Lower leg skin (tissue), 4 donors: Measurements from ENCODE around the gene PUDP. TPM values are rescaled to one million over a fixed set of nuclear protein-coding genes. Genes with fewer than 3 reads are reported as not detected.

Source experiments
- DNase-seq, 2 donors: peaks; one replicate each; pipeline ENCODE4 v3.0.0-alpha.2; 2019; ENCODE audit warnings: low spot score in 2 of 2
- H3K4me3 ChIP-seq: fragments of 200-600 bp; sonication (generic); 2 replicates; pipeline ENCODE4 v1.5.1; 2017; ENCODE audit warnings: mild to moderate bottlenecking, low read depth; ENCODE audit not compliant: poor library complexity, severe bottlenecking
- POLR2A ChIP-seq, 2 donors: fragments of 450-650 bp; IDR thresholded peaks; one replicate each; pipeline ENCODE4 v1.6.1; 2016 to 2017; ENCODE audit warnings: antibody characterized with exemption in 2 of 2, mild to moderate bottlenecking in 1 of 2, moderate library complexity in 1 of 2
- WGBS, 2 donors: methylation state at CpG; one replicate each; pipeline ENCODE4 v1.1.5; 2018; 5-methylcytosine and 5-hydroxymethylcytosine counted together
- intact Hi-C: fragments of 100-400 bp; cut with DNase I; formaldehyde crosslinking; loops from one replicate; pipeline ENCODE4 v1.15.0; 2023; ENCODE audit warnings: low total_unique reads
- total RNA-seq, 4 donors: library from RNA; depleted of rRNA; stranded (reverse); fragments of >200 nt; gene quantifications; one replicate each; pipeline ENCODE4 v1.1.0, GENCODE V29; 2016
- TF ChIP-seq, protein P1 (sequence below), 3 donors: fragments of 450-650 bp; IDR thresholded peaks; one replicate each; pipeline ENCODE4 v1.5.1; 2016; ENCODE audit warnings: antibody characterized with exemption in 3 of 3, mild to moderate bottlenecking in 3 of 3, moderate library complexity in 2 of 3

Gene PUDP
- total RNA-seq, 4 donors from 2014 or later = 5.7 to 10.7 (median 7.9) TPM

DNA sequence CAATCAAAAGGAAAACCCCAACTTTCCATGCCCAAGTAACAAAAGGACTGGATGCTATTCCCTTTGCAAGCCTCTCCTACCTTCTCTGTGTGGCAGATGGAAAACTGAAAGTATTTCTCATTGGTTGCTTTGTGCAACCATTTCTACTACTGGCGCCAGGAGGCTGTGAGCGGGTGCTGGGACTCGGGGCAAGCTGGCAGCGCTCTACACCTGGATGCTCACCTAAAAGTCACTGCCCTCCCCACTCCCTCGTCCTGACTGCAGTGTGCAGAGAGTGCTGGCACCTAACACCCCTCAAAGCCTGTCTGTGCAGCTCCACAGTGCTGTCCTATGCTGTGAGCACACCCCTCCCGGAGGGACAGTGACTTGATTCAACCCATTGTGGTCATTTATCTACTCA lies 54.6 kb downstream of the PUDP start:
- no peak overlapping the region for H3K4me3 ChIP-seq
- intact Hi-C loops = no loop called here
- 97% methylated on average over 6 of the region's 6 CpGs; no CpG with 5 or more reads in 1 of the 2 donors for WGBS, 2 donors
- no peak for DNase-seq
- no peak for TF ChIP-seq POLR2A (IDR thresholded peaks at IDR 0.05)
- TF ChIP-seq, protein P1, sequence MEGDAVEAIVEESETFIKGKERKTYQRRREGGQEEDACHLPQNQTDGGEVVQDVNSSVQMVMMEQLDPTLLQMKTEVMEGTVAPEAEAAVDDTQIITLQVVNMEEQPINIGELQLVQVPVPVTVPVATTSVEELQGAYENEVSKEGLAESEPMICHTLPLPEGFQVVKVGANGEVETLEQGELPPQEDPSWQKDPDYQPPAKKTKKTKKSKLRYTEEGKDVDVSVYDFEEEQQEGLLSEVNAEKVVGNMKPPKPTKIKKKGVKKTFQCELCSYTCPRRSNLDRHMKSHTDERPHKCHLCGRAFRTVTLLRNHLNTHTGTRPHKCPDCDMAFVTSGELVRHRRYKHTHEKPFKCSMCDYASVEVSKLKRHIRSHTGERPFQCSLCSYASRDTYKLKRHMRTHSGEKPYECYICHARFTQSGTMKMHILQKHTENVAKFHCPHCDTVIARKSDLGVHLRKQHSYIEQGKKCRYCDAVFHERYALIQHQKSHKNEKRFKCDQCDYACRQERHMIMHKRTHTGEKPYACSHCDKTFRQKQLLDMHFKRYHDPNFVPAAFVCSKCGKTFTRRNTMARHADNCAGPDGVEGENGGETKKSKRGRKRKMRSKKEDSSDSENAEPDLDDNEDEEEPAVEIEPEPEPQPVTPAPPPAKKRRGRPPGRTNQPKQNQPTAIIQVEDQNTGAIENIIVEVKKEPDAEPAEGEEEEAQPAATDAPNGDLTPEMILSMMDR (IDR thresholded peaks at IDR 0.05) = no peak

GRCh38 chrX:7092543-7092942 lies 55.4 kb downstream of the PUDP start:
- intact Hi-C loops = no loop called here
- H3K4me3 ChIP-seq = no peak overlapping the region
- TF ChIP-seq, protein P1 (IDR thresholded peaks at IDR 0.05) = no peak
- no peak for TF ChIP-seq POLR2A (IDR thresholded peaks at IDR 0.05)
- WGBS, 2 donors = 97 to 100% methylated on average over 4 of the region's 4 CpGs
- no peak for DNase-seq

DNA sequence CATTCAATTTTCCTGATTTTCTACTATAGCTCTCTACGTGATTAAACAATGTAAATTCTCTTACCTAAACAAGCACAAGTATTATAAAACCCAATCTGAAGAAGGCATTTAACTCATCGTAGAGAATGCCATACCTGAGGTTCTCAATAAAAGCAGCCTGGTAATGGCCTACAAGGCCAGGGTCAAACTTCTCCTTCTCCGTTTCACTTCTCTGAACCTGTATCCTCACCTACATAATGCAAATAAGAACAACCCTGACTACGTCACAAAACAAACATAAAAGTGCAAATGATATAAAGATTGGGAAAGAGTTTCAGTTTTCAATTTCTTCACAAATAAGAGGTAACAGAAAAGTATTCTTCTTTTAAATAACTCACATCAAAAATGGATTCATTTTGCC lies 56.0 kb downstream of the PUDP start:
- no peak for DNase-seq
- intact Hi-C loops = no loop called here
- H3K4me3 ChIP-seq = no peak overlapping the region
- whole genome bisulfite sequencing, 2 donors = 89 to 96% methylated on average over 4 of the region's 4 CpGs
- no peak for TF ChIP-seq POLR2A (IDR thresholded peaks at IDR 0.05)
- TF ChIP-seq, protein P1 (IDR thresholded peaks at IDR 0.05) = no peak

DNA sequence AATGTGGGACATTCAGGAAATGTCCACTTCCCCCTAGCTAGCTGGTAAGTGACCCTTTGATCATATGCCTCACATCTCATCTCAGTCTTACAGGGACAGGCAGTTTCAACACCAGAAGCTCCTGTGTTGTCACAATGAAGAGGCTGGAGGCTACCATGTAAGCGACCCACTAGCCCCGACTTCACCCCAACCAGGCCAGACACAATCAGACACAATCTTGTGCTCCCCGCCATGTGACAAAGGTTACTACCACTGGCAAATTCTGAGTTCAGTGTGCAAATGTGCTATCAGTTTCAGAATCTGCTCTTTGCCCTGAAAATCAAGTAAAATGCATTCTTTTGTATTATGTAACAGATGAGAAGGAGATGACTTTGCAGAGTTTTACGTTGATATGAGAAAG lies 57.3 kb downstream of the PUDP start:
- TF ChIP-seq, protein P1 (IDR thresholded peaks at IDR 0.05) = no peak
- no peak for TF ChIP-seq POLR2A (IDR thresholded peaks at IDR 0.05)
- no peak overlapping the region for H3K4me3 ChIP-seq
- no peak for DNase-seq
- intact Hi-C loops = no loop called here
- WGBS, 2 donors = 75 to 87% methylated on average over 2 to 4 of the region's 4 CpGs

DNA sequence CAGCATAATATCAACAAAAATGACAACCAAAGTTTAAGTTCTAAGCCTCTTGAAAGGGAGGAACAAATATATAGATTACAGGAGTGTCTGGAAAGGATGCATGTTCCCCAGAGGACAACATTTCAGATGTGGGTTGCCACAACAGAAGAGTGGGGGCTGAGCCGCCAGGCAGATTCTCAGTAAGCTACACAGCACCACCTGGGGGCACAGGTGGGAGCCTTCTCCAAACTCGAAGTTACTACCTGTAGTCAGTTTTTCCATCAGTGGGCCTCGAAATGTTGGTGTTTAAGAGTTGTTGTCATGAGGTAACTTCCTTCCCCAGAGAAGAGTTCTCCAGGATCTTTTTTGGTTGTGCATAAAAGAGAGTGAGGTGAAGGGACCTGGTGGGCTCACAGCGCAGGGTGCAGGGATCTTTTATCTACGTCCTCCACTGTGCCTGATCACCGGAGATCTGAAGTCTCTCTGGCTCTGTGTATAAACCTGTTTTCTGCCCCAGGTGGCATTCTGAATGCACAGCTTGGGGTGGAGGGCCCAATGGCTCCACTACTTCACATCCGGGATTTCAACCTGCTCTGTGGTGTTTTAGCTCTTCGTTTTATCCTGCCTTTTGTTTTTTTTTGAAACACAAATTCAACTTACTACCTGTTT lies 58.9 kb downstream of the PUDP start:
- no peak overlapping the region for H3K4me3 ChIP-seq
- 90 to 92% methylated on average over 8 of the region's 8 CpGs for WGBS, 2 donors
- no peak for DNase-seq
- intact Hi-C loops = no loop called here
- TF ChIP-seq, protein P1 (IDR thresholded peaks at IDR 0.05) = no peak
- TF ChIP-seq POLR2A (IDR thresholded peaks at IDR 0.05) = no peak

GRCh38 chrX:7086384-7086783 lies 61.6 kb downstream of the PUDP start:
- TF ChIP-seq POLR2A (IDR thresholded peaks at IDR 0.05) = no peak
- TF ChIP-seq, protein P1 (IDR thresholded peaks at IDR 0.05) = no peak
- intact Hi-C loops = no loop called here
- no peak for DNase-seq
- H3K4me3 ChIP-seq = no peak overlapping the region
- WGBS, 2 donors = 71 to 74% methylated on average over 3 of the region's 3 CpGs
